KG1 (cell line): Measurements from ENCODE around the gene PPP1R14D.
A peak's percentile ranks its signal among the peaks of the same experiment; 100 is the strongest.

Source experiments
- DNase-seq: peaks from one replicate; lab custom pipeline; 2025; lab: John Stamatoyannopoulos, UW

The PPP1R14D gene

DNA sequence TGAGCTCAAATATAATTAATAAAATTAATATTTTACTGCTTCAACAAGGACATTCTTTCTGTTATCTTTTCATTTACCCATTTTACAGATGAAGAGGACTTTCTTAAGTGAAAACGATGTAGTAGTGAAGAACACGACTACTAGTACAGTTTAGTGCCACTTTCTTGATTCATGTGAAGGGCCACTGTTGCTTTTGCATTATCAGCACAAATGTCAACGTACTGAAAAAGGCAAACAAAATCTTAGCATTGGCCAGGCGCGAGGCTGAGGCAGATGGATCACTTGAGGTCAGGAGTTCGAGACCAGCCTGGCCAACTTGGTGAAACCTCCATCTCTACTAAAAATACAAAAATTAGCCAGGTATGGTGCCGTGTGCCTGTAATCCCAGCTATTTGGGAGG is 9.5 kb downstream of the PPP1R14D start:
- DNase-seq: no peak

DNA sequence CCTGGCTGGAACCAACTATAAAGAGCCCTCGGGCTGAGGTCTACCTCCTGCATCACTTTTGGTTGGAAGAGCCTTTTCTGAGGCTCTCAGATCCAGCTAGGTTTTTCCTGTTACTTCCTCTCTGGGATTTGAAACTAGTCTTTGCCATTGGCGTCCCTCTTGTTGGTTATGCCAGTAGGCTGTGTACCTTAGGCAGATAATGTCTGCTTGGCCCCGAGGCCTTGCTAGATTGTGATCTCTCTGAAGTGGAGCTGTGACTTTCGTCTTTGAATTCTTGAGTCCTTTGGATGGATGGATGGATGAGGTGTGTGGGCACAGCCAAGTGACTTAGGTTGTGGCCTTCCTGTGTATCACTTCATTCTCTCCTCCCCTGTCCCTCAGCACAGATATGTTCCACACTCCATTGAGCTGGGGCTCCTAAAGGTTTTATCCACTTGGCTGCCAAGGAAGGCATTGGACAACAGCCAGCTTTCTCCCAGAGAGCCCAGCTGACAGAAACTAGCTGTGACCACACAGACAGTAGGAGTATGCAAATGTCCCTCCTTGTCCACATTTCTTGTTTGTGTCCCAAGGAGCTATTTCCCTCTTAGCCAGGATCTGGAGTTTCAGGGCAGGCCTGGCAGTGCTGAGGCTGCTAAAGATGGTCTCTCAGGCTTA is 13.3 kb downstream of the PPP1R14D start:
- no peak for DNase-seq

DNA sequence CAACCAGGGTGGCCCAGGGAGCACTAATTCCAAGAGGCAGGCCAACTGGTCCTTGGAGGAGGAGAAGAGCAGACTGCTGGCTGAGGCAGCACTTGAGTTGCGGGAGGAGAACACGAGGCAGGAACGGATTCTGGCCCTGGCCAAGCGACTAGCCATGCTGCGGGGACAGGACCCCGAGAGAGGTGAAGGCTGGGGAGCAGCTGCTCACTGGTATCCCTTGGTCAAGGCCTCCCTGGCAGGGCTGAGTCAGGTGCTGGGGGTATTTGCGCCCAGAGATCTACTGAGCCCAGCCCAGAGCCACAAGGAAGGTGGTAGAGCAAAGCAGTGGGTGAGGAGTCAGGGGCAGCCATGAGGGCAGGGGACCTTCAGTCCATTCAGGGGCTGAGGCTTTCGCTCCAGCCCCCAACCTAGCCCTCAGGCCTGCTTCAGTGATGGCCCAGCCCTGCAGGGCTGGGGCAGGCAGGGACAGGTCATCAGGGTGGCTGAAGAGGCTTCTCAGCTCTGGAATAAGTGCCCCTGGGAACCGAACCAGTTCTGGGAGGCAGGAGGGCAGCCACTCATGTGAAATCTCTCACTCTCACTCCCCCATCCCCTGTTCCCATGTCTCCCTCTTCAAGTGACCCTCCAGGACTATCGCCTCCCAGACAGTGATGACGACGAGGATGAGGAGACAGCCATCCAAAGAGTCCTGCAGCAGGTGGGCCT is 15.6 kb downstream of the PPP1R14D start:
- no peak for DNase-seq

DNA sequence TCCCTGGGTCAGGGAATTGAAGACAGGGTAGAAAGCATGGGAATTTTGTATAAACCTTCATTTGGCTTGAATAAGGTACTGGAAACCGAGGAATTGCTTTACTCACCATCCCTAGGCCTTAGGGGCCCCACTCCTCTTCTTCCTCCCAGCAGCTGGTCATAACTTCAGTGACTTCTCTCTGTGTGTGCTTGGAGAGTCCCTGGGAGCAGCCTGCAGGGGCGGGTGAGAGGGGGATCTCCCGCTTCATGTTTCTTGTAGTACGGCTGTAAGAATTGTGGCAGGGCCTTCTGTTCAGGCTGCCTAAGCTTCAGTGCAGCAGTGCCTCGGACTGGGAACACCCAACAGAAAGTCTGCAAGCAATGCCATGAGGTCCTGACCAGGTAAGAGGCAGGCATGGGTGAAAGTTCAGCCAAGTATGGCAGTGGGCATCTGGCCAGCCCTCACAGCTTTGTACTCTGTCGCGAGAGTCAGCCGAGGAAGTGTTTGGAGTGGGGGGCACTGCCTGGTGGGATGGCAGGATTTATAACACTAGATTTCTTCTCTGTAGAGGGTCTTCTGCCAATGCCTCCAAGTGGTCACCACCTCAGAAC is 19.6 kb downstream of the PPP1R14D start:
- DNase-seq: no peak

DNA sequence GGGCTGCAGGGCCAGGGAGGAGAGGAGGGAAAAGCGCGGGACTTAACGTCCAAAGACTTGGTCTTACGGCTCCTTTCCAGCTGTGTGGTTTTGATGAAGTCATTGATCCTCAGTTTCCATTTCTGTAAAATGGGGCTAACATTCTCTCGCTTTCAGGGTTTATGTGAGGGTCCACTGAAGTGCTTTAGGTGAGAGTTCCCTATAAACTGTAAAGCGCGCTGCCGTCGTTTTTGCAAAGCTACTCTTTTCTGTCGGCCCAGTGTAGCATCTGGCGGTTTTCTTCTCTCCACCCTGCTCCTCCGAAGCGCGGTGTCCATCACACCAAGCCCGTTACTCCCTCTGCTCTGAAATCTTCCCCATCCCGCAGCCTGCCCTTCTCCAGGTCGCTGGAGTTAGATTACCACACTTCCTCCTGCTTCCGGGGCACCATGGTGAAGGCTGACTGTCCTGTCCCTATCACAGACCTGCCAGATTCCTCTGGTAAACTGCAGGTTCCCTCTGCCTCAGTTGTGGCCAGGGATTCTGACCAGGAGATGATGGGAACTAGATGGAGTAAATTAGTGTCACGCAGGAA is 20.5 kb downstream of the PPP1R14D start:
- no peak for DNase-seq

DNA sequence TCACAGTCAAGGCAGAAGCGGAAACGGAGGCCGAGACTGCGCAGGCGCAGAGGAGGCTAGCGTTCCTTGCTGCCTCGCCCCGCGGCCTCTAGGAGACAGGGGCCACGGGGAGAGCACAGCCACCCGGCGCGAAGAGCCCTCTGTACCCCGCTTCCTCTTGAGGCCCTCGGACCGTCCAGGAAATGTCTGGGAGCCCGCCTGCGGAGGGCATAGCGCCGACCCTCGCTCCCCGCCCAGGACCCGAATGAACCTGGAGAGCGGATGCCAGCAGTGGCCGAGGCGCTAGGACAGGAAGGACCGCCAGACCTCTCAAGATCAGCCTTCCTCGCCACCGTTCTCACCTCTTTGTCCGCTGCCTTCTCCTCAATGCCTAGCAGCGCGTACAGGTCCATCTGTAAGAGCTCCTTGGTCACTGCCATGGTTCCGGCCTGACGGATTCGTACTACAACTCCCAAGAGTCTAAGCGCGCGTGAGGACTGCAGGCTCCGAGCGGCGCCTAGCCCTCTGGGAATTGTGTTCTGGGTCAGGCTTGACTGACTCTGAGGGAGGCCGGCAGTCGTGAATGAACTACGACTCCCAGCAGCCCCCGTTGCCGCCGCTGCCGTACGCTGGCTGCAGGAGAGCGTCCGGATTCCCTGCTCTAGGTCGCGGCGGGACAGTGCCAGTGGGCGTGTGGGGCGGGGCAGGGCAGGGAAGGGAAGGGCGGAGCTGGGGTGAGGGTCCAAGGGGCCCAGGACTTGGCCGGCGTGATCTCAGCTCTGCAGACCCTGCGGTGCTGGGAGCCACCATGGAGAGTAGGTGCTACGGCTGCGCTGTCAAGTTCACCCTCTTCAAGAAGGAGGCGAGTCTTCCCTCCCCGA is 21.2 kb downstream of the PPP1R14D start, which contains the start of the genes DNAJC17 and ZFYVE19:
TSS of gene DNAJC17 (minus strand) at position 446 of the 860 bp plus-strand sequence. CDS start at position 419, 27 bp downstream.
TSS of gene ZFYVE19 (plus strand) at position 62 of the 860 bp plus-strand sequence. CDS start at position 563, 501 bp downstream.
- peak; percentile 93 for DNase-seq

DNA sequence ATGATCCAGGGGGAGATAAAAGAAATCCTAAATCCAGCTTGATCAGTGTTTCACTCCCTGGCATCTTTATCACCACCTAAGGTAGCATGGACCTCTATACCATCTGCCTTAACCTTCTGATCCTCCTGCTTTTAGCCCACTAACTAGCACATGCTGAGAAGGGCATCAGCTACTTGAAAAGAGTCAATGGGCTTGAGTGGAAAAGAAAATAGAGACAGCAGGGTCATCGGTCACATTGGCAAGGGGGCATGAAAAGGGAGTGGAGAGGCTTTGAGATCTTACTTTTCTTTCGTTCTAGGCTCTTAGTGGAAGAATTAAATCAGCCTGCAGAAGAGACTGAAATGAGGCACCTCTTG is 21.9 kb downstream of the PPP1R14D start:
- DNase-seq: no peak

DNA sequence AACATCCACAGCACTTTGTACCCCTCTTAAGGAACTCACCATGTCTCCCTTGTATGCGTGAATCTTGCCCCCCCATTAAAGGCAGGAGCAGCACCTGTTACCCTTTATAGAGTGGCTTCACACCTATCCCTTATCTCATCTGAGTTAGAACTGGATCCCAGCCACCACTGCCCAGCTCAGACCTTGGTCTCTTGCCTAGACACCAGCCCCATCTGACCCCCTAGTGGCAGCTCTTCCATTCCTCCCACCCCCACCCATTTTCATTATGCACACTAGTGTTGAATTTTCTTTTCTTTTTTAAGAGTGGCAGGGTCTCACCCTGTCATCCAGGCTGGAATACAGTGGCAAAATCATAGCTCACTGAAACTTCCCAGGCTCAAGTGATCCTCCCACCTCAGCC is 24.8 kb downstream of the PPP1R14D start:
- no peak for DNase-seq

DNA sequence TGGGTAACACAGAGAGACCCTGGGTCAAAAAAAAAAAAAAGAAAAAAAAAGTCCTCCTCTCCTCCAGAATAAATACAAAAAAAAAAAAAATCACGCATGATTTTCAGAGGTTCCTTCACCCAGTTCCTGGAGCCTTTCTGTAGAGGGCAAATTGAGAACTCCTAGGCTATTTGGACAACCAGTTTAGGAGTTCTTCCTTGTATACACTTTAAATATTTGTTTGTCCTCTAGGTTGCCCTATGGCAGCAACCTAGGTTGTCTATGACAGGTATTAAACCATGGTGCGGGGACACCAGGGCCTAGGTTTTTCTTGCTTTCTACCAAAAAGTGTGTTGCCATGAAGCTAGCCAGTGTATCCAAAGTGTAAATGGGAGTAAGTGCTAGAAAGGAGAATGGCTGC is 25.4 kb downstream of the PPP1R14D start:
- DNase-seq: no peak

DNA sequence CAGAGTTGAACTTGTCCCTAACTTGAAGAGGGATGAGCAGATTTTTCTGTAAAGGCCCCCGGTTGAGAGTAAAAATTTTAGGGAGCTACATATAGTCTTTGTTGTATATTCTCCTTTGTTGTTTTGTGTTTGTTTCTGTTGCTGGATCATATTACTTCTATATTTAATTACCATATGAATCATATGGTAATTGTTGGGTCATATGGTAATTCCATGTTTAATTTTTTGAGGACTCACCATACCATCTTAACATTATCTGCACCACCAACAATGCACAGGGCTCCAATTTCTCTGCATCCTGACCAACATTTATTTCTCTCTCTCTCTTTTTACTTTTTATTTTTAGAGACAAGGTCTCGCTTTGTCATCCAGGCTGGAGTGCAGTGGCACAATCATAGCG is 29.0 kb downstream of the PPP1R14D start:
- DNase-seq: no peak

DNA sequence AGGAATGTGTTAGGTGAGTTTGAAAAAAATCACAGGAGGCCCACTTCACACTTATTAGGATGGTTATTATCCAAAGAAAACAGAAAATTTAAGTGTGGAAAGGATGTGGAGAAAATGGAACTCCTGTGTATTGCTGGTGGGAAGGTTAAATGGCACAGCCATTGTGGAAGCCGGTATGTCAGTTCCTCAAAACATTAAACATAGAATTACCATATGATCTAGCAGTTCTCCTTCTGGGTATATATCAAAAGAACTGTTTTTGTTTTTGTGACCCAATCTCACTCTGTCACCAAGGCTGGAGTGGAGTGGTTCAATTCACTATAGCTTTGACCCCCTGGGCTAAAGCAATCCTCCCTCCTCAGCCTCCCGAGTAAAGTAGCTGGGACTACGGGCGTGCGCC is 32.0 kb downstream of the PPP1R14D start:
- DNase-seq: no peak

DNA sequence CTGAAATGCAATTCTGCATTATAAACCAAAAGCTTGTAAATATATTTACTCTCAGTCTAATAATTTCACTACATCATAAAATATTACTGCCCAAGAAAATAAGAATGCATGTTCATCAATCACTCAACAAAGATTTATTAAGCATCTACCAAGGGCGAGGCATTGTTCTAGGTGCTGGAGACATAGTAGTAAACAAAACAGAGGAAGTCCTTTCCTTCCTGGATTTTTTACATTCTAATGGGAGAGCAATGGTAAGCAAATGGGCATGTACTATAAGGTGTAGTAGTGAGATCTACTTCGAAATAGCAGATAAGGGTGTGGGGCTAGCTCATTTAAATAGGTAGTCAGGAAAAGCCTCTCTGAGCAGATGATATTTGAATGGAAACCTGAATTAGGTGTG is 32.5 kb downstream of the PPP1R14D start:
- DNase-seq: no peak

DNA sequence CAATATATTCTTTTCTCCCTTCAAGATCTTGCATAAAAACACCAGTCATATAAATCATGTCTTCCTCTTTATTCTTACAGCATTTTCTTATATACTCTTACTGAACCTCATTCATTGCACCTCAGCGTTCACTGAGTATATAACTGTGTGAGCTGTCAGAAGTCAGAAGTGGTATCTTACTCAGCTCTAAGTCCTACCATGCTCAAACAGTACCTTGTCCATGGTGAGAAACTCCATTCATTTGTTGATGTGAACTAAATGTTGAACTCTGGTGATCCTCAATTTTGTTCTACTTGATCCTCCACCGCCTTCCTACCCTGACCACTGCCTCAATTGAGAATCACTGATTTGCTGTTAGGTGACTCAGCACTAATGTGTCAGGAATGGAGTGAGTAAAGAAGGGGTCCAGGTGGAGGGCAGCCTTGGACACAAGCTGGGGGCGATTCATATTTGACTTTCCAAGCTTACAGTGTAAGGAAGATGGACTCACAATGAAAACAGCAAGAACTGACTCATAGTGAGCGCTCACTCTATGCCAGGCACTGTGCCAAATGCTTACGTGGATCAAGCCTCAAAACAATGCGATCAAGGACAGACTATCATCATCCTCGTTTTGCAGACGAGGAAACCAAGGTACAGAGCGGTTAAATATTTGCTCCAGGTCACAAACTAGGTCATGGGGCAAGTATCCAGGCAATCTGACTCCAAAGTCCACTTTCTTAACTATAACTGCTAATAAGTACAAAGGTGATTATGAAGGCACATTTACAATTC is 35.1 kb downstream of the PPP1R14D start:
- DNase-seq: no peak

DNA sequence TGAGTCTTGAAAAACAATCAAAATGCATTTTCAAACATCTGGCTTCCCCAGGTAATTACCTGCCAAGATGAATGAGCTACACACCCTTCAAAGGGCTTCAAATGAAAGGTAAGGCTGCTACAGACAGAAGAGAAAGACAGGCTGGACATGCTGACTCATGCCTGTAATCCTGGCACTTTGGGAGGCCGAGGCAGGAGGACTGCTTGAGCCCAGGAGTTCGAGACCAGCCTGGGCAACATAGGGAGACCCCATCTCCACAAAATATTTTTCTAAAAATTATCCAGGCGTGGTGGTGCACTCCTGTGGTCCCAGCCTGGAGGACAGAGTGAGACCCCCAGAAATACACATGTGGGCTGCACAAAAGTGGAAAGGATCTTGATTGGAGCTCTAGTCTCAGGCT is 36.1 kb downstream of the PPP1R14D start:
- no peak for DNase-seq

DNA sequence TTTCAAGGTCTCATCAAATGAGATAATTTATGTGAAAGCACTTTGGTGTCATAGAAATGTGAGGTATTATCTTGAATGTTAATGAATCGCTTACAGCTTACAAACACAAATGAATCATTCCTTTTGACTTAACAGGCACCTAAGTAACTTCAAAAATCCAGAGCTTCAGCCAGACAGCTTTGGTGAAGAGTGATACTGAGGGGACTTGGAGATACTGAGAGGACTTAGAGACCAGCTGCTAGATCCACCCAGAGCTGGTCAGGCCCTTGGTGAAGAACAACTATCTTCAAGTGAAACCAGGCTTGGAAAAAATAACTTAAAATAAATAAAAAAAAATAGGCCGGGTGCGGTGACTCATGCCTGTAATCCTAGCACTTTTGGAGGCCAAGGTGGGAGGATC is 37.8 kb downstream of the PPP1R14D start:
- DNase-seq: no peak

DNA sequence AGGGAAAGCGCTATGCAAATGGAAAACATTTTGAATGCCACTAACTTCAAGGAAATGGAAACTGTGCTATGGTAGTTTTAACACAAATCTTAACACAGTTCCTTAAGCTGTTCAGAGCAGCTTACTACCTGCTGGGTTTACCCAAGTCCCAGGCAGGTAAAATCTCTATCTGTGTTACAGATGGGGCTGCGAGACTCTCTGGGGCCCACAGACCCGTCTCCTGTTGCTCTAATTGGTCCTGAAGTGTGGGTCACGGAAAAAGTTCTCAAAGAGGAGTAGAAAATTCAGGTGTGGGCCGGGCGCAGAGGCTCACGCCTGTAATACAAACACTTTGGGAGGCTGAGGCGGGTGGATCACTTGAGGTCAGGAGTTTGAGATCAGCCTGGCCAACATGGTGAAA is 38.5 kb downstream of the PPP1R14D start:
- DNase-seq: no peak

DNA sequence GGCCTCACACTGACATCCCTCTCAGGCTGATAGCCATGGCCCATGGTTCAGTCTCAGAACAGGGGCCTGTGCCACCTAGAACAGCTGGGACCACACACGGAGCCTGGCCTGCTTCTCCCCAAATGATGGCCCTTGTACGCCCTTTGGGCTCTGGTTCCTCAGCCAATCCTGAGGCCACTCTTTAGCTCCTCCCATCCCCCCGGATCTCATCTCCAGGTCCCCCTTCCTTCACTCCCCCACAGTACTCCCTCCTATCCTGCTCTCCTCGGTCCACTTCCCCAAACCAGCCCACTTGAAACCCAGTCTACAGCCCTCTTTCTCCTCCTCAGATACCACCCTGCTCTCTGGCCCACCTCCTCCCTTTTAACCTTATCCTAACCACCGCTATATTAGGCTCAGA is 39.4 kb downstream of the PPP1R14D start:
- DNase-seq: no peak

DNA sequence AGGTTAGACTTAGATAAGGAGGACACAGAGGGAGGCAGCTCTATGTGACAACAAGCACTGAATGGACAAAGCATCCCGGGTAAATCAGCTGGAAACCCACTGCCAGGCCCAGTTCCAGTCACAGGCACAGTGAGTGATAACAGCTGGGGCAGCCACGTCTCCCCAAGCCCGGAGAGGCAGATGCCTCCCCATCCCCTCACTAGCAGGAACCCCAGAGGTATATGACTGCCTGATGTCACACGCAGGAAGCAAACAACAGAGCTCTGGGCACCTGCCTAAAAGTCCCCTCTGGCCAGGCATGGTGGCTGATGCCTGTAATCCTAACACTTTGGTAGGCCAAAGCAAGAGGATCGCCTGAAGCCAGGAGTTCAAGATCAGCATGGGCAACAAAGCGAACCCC is 40.5 kb downstream of the PPP1R14D start:
- DNase-seq: no peak

DNA sequence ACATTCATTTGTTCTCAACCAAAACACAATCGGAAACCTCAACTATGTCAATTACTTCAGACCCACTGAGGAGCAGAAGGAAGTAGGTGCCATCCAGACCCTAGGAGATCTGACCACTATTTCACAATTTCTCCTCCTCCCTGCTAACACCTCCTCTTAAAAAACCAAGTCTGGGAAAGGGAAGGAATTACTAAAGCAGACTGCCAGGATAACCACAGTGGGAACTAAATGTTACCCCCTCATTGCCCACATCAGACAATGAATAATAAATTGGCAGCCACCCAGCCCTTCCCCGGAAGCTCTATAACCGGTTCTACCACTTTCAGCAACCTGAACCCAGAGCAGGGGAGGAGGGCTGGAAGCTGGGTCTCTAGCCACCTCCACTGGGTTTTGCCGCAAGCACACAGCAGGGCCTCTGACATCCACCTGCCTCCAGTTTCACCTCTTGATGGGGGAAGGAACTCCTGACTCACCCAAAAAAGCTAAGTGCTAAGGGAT is 41.1 kb downstream of the PPP1R14D start:
- no peak for DNase-seq

DNA sequence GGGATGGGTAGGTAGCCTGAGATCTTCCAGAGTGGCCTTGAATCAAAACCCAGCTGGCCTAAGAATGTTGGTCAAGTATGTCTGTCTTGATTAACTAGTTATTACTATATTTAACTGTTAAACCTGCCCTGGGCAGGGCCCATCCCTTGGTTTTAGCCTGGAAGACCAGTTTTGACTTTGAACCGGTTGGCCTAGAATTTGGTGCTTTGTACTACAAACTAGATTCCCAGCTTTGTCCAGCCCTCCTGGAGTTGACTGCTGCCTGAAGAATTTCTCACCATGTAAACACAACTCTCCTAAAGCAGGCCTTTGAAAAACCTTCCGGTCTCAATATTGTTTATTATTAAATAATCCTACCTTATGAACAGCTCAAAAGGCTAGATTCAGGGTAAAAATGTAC is 42.7 kb downstream of the PPP1R14D start:
- DNase-seq: no peak

DNA sequence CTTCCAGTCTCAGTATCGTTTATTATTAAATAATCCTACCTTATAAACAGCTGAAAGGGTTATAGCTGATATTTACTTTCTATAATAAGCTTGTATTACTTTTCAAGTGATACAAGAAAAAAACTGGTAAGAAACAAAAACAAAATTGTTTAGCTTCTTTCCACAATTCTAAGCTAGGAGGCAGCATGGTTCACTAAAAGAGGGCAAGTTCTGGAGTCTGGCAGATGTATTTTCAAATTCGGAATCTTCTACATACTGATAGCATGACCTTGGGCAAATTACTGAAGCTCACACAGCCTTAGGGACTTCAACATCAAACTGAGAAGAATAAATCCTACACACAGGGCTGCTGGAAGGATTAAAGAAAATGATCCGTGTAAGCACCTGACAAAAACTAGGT is 43.3 kb downstream of the PPP1R14D start:
- DNase-seq: no peak
